ENCODE results near the gene FRY.

Gene FRY

GRCh38 chr13:32017474-32017873 is 14.1 kb upstream of the FRY start:
- no peak for DNase-seq

- no peak for DNase-seq
Observed at GRCh38 chr13:32019612-32020233, 11.9 kb upstream of the FRY start.

GRCh38 chr13:32021785-32022184 is 9.8 kb upstream of the FRY start:
- no peak for DNase-seq

GRCh38 chr13:32022311-32022710 is 9.3 kb upstream of the FRY start:
- DNase-seq: no peak

GRCh38 chr13:32023096-32023495 is 8.5 kb upstream of the FRY start:
- DNase-seq: no peak

GRCh38 chr13:32023698-32024097 is 7.9 kb upstream of the FRY start:
- no peak for DNase-seq

GRCh38 chr13:32024750-32025149 is 6.8 kb upstream of the FRY start:
- no peak for DNase-seq

- no peak for DNase-seq
Observed at GRCh38 chr13:32025730-32026129, 5.8 kb upstream of the FRY start.

GRCh38 chr13:32026623-32027022 is 5.0 kb upstream of the FRY start:
- no peak for DNase-seq

- DNase-seq: no peak
Observed at GRCh38 chr13:32028711-32029110, 2.9 kb upstream of the FRY start.

GRCh38 chr13:32029684-32030083 is 1.9 kb upstream of the FRY start:
- no peak for DNase-seq

GRCh38 chr13:32031815-32032370 is 319 bp downstream of the FRY start:
- no peak for DNase-seq

- DNase-seq: no peak
Observed at GRCh38 chr13:32032759-32033158, 1.2 kb downstream of the FRY start.

GRCh38 chr13:32033744-32034143 is 2.2 kb downstream of the FRY start:
- DNase-seq: no peak

- no peak for DNase-seq
Observed at GRCh38 chr13:32035716-32036115, 4.1 kb downstream of the FRY start.

- DNase-seq: no peak
Observed at GRCh38 chr13:32036126-32036695, 4.6 kb downstream of the FRY start.

- no peak for DNase-seq
Observed at GRCh38 chr13:32036757-32037156, 5.2 kb downstream of the FRY start.

GRCh38 chr13:32037471-32037870 is 5.9 kb downstream of the FRY start:
- no peak for DNase-seq

GRCh38 chr13:32038343-32038742 is 6.8 kb downstream of the FRY start:
- DNase-seq: no peak

GRCh38 chr13:32039056-32039455 is 7.5 kb downstream of the FRY start:
- DNase-seq: no peak

- DNase-seq: no peak
Observed at GRCh38 chr13:32039528-32039927, 8.0 kb downstream of the FRY start.

GRCh38 chr13:32040052-32040642 is 8.6 kb downstream of the FRY start:
- DNase-seq: no peak

GRCh38 chr13:32040689-32041088 is 9.1 kb downstream of the FRY start:
- no peak for DNase-seq

GRCh38 chr13:32041429-32041828 is 9.9 kb downstream of the FRY start:
- no peak for DNase-seq

GRCh38 chr13:32042551-32042950 is 11.0 kb downstream of the FRY start:
- no peak for DNase-seq
